Lower leg skin (tissue), 3 donors: ENCODE data around the gene FBXW4.

ENCODE experiments used
- CTCF ChIP-seq, 3 donors: fragments of 450-650 bp; IDR thresholded peaks; one replicate each; pipeline ENCODE4 v1.5.1; 2016; ENCODE audit warnings: antibody characterized with exemption in 3 of 3, mild to moderate bottlenecking in 3 of 3, moderate library complexity in 2 of 3
- POLR2A ChIP-seq, 2 donors: fragments of 450-650 bp; IDR thresholded peaks; one replicate each; pipeline ENCODE4 v1.6.1; 2016 to 2017; ENCODE audit warnings: antibody characterized with exemption in 2 of 2, mild to moderate bottlenecking in 1 of 2, moderate library complexity in 1 of 2

- TF ChIP-seq CTCF (IDR thresholded peaks at IDR 0.05) = no peak
- TF ChIP-seq POLR2A (IDR thresholded peaks at IDR 0.05) = no peak
These were observed 129.5 kb downstream of the FBXW4 start for GRCh38 chr10:101565370-101565900.
